LHCN-M2 (cell line): ENCODE measurements around the gene AGAP1. TPM values are rescaled to one million over a fixed set of nuclear protein-coding genes. Genes with fewer than 3 reads are reported as not detected.

ENCODE experiments used
- DNase-seq: peaks from one replicate; pipeline ENCODE4 v3.0.0-alpha.2; 2012; ENCODE audit warnings: low read depth
- total RNA-seq: library from RNA; depleted of rRNA; stranded (reverse); fragments of >200 nt; gene quantifications from 2 replicates; pipeline ENCODE4 v1.2.3, GENCODE V29; 2014

The AGAP1 gene
- total RNA-seq, 1 experiment from 2014 or later = 15.2 TPM

- DNase-seq = no peak
Measured at GRCh38 chr2:235839974-235840373, 346.1 kb downstream of the AGAP1 start.

- no peak for DNase-seq
Measured at GRCh38 chr2:235841863-235842262, 348.0 kb downstream of the AGAP1 start.

GRCh38 chr2:235842941-235843340, 349.1 kb downstream of the AGAP1 start:
- DNase-seq = no peak

GRCh38 chr2:235843591-235844395, 349.9 kb downstream of the AGAP1 start:
- DNase-seq = no peak

GRCh38 chr2:235844561-235844960, 350.7 kb downstream of the AGAP1 start:
- no peak for DNase-seq

GRCh38 chr2:235845245-235845644, 351.4 kb downstream of the AGAP1 start:
- no peak for DNase-seq

- no peak for DNase-seq
Measured at GRCh38 chr2:235847576-235847975, 353.7 kb downstream of the AGAP1 start.

- DNase-seq = no peak
Measured at GRCh38 chr2:235848055-235848454, 354.2 kb downstream of the AGAP1 start.

- no peak for DNase-seq
Measured at GRCh38 chr2:235848946-235849345, 355.1 kb downstream of the AGAP1 start.

GRCh38 chr2:235849489-235849888, 355.6 kb downstream of the AGAP1 start:
- DNase-seq = no peak

GRCh38 chr2:235850289-235850688, 356.4 kb downstream of the AGAP1 start:
- no peak for DNase-seq

GRCh38 chr2:235850771-235851551, 357.1 kb downstream of the AGAP1 start:
- no peak for DNase-seq

GRCh38 chr2:235851828-235852525, 358.1 kb downstream of the AGAP1 start:
- DNase-seq = no peak

GRCh38 chr2:235852526-235852920, 358.7 kb downstream of the AGAP1 start:
- DNase-seq = no peak

GRCh38 chr2:235854276-235854675, 360.4 kb downstream of the AGAP1 start:
- no peak for DNase-seq

GRCh38 chr2:235855011-235855410, 361.2 kb downstream of the AGAP1 start:
- DNase-seq = no peak

GRCh38 chr2:235856151-235856854, 362.5 kb downstream of the AGAP1 start:
- DNase-seq = no peak

GRCh38 chr2:235857598-235857997, 363.8 kb downstream of the AGAP1 start:
- DNase-seq = no peak

GRCh38 chr2:235858881-235859280, 365.0 kb downstream of the AGAP1 start:
- DNase-seq = no peak

- no peak for DNase-seq
Measured at GRCh38 chr2:235859651-235860050, 365.8 kb downstream of the AGAP1 start.

- DNase-seq = no peak
Measured at GRCh38 chr2:235860111-235860510, 366.3 kb downstream of the AGAP1 start.

GRCh38 chr2:235860871-235861270, 367.0 kb downstream of the AGAP1 start:
- DNase-seq = no peak
